Hepatocyte (in vitro differentiated cells): ENCODE data around the gene LURAP1L. TPM values are rescaled to one million over a fixed set of nuclear protein-coding genes. Genes with fewer than 3 reads are reported as not detected.

Source experiments
- polyA plus RNA-seq: library from polyadenylated mRNA; unstranded; fragments of >200 nt; fragmentation: Nextera tagmentation; extraction: Ambion mirVana; gene quantifications from 2 replicates; pipeline ENCODE4 v1.2.1, GENCODE V29; 2016
- small RNA-seq: library from RNA; depleted of rRNA; stranded (forward); fragments of <200 nt; gene quantifications from one replicate; pipeline ENCODE3, GENCODE V24; 2014
- total RNA-seq: library from RNA; depleted of rRNA; stranded (reverse); fragments of >200 nt; gene quantifications from 2 replicates; pipeline ENCODE4 v1.2.3, GENCODE V29; 2014

LURAP1L gene
- total and polyA plus RNA-seq, 2 experiments from 2014 or later, result 36.1 to 37.6 TPM

Small RNA genes lying within 50 kb of the gene (small RNA-seq; reads per million reads assigned to genes)
- gene RN7SL849P, result not detected

Other genes starting within 250 kb of the LURAP1L start
- gene TYRP1, start 81.6 kb upstream of the LURAP1L start, total RNA-seq, result 6.4 and 6.5 TPM in 2 replicates
- gene TYRP1, start 81.6 kb upstream of the LURAP1L start, polyA plus RNA-seq, result 8.6 and 10.3 TPM in 2 replicates